RPMI8226 (cell line): ENCODE measurements around the gene TRIP10.
"Not testable (repeated sequence)": the region's sequence is repeated elsewhere in the genome, so short reads cannot be mapped to it uniquely, and the experiment has no call there.

Experiments used
- DNase-seq: peaks from one replicate; pipeline ENCODE4 v3.0.0-alpha.2; 2015

Gene TRIP10

DNA sequence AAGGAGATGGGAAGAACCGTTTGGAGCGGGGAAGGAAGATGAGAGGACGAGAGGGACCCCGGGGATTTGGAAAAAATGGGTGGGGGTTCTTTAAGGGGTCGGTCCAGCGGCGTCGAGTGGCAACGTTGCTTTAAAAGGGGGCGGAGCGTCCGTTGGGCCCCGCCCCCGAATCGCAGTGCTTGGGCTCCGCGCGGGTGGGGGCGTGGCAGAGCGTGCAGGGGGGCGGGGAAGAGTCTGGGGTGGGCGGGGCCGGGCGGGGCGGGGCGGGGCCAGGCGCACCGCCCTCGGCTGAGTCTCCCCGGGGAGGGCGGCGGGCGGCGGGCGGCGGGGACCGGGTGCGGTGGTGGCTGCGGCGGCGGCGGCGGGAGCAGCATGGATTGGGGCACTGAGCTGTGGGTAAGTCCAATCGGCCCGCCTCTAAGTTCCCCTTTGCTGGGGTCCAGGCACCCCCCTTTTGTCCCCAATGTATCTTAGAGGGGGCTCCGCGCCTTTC, at the start of gene TRIP10:
Gene TRIP10, plus strand, starts transcription at position 291 of the 493 bp plus-strand sequence. Its CDS starts 82 bp downstream, at position 373.
- DNase-seq: peak; percentile 91

GRCh38 chr19:6690160-6690885, 49.2 kb upstream of the TRIP10 start:
- no peak for DNase-seq

DNA sequence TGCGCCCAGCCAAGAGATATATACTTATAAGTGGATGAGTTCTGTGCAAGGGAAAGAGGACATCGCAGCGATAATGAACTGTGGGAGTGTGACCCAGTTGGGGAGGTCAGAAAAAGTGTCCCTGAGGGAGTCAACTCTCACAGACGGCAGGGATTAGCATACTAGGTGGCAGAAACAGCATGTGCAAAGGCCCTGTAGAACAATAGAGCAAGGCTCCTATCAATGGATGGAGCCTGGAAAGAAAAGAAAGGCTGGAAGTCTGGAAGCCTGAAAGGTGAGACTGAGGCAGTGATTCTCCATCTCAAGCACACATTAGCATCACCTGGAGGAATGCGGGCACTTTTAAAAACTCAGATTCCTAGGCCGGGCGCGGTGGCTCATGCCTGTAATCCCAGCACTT, 48.1 kb upstream of the TRIP10 start:
- no peak for DNase-seq

GRCh38 chr19:6692027-6692426, 47.5 kb upstream of the TRIP10 start:
- DNase-seq: no peak

GRCh38 chr19:6693056-6693471, 46.4 kb upstream of the TRIP10 start:
- DNase-seq: no peak

- no peak for DNase-seq
Measured at GRCh38 chr19:6693681-6694080, 45.8 kb upstream of the TRIP10 start.

DNA sequence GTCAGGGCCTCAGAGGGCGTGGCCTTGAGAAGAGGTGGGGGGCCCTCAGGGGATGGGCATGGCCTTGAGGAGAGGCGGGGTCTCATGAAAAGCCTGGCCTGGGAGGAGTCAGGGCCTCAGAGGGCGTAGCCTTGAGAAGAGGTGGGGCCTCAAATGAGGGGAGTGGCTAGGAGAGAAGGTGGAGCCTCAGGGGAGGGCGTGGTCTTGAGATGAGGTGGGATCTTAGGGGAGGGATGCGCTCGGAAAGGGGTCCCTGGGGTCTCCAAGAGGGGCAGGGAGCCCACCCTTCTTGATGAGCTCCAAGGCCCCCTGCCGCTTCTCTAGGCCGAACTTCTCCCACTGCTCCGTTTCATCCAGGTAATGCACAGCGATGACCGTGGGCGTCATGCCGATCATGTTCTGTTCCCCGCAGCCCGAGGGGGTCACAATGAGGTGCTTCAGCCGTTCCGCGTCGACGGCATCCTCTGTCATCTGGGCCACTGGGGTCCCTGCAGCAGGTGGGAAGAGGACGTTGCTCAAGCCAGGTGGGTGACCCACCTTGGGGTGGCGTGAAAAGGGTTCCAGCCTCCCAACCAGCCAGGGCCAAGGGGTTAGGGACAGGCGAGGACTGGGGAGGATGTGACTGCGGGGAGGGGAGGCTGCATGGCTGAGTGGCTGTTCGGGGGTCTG, 45.2 kb upstream of the TRIP10 start:
- no peak for DNase-seq

GRCh38 chr19:6696239-6696820, 43.1 kb upstream of the TRIP10 start:
- no peak for DNase-seq

- DNase-seq: peak; percentile 31
Measured at GRCh38 chr19:6697291-6697690, 42.2 kb upstream of the TRIP10 start.

DNA sequence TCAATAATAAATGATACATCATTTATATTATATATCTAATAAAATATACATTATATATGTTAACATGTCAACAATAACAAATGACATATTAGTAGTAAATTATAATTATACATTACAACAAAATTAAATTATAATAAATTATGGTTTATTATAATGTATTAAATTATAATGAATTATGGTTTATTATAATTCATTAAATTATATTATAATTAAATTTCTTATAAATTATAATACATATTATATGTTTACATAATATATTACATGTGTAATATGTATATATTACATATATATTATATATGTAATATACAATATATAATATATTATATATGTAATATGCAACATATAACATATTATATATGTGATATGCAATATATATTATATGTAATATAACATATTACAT, 39.5 kb upstream of the TRIP10 start:
- no peak for DNase-seq

GRCh38 chr19:6700586-6701316, 38.7 kb upstream of the TRIP10 start:
- no peak for DNase-seq

DNA sequence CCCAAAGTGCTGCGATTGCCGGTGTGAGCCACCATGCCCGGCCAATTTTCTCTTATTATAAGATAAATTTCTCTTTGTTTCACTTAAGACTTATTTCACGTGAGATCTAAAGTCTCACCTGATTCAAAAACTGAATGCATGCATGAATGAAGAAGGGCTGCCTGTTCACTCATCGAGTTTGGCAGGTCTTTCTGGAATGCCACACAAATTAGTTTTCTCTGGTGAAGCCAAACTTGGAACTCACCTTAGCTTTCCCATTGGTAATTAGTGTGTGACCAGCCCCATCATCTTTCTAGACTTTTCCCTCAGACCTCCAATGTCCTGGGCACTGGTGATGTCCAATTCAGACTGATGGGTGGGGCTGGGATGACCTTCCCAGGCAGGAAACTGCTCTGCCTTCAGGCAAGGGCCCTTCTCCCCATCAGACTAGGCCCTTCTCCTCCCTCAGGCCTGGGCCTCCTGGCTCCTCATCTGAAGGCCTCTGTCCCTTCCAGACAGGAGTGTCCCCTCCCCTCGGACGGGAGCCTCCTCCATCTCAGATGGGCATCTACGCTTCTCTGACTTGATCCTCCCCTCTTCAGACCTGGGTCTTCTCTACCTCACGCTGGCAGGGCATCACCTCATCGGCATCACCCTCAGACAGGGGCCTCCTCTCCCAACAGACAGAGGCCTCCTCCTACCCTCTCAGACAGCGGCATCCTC, 33.4 kb upstream of the TRIP10 start:
- no peak for DNase-seq

- no peak for DNase-seq
Measured at GRCh38 chr19:6706633-6706958, 32.9 kb upstream of the TRIP10 start.

GRCh38 chr19:6707011-6707657, 32.3 kb upstream of the TRIP10 start:
- no peak for DNase-seq

GRCh38 chr19:6707658-6708018, 31.8 kb upstream of the TRIP10 start:
- no peak for DNase-seq

GRCh38 chr19:6708346-6708745, 31.1 kb upstream of the TRIP10 start:
- no peak for DNase-seq

DNA sequence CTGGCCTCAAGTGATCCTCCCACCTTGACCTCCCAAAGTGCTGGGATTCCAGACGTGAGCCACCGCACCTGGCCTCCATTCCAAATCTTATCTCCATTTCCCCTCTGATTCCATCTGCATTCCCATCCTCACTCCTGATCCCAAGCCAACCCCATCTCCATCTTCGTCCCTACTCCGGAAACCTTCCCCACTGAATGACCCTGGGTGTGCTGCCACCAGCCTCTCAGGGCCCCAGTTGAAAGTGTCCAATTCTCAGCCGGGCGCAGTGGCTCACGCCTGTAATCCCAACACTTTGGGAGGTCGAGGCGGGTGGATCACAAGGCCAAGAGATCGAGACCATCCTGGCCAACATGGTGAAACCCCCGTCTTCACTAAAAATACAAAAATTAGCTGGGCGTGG, 30.6 kb upstream of the TRIP10 start:
- not testable (repeated sequence) for DNase-seq

- no peak for DNase-seq
Measured at GRCh38 chr19:6709549-6709948, 29.9 kb upstream of the TRIP10 start.

DNA sequence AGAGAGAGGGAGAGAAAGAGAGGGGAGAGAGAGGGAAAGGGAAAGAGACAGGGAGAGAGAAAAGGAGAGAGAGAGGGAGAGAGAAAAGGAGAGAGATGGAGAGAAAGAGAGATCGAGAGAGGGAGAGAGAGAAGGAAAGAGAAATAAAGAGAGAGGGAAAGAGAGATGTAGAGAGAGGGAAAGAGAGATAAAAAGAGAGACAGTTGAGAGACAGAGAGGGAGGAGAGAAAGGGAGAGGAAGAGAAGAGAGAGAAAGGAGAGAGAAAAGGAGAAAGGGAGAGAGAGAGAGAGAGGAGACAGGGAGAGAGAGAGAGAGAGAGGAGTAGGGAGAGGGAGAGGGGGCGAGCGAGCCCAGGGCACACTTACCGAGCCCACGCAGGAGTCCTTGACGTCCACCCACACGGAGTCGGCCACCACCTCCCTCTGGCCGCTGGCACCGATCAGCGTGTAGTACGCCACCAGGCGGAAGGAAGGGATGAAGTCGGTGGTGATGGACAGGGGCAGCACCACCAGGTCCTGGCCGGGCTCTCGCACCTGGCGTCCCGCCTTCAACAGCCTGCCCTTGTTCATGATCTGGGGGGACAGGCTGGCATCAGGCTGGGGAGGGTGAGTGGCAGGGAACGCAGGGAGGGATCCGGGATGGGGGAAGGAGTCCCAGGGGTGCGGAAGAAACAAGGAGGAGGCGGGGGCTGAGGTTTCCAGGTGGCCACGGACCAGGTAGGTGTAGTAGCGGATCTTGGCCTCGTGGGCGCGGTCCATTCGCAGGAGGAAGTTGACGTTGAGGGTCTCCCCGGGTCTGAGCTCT, 29.0 kb upstream of the TRIP10 start:
- DNase-seq: peak; percentile 56

DNA sequence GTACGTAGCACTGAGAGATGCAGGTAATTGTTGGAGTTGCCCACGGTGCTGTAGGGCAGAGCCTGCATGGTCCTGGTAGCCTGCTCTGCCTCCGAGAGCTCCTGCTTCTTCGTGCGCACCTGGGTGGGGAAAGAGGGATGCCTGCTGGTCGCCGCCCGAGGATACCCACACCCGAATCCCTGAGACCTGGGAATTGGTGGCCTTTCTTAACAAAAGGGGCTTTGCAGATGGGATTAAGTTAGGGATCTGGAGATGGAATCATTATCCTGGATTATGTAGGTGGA, 28.5 kb upstream of the TRIP10 start:
- DNase-seq: no peak

- DNase-seq: no peak
Measured at GRCh38 chr19:6711605-6712004, 27.9 kb upstream of the TRIP10 start.

DNA sequence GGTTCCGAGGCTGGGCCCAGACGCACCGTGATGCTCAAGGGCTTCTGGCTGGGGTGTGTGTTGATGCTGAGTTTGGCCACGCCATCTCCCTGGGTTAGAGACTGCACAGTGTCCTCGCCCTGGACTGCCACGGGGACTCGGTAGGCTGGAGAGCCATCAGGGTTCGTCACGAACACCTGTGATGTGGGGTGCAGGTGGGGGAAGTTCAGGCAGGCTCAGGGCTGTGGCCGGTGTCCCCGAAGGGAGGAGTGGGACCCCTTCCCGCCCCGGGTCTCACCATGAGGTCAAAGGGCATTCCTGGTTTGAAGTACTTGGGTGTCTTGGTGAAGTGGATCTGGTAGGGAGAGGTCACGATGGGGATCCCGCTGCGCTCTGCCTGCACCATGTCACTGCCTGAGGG, 27.2 kb upstream of the TRIP10 start:
- no peak for DNase-seq
